CD4-positive, alpha-beta T cell (primary cell): ENCODE results near the gene RBBP9. TPM values are rescaled to one million over a fixed set of nuclear protein-coding genes. Genes with fewer than 3 reads are reported as not detected.

Source experiments
- ATAC-seq: fragments of 200-7000 bp; cut with Tn5 transposase; one replicate; pipeline ENCODE4 v1.10.0; 2022; ENCODE audit warnings: mild to moderate bottlenecking; ENCODE audit not compliant: poor library complexity
- CTCF ChIA-PET: fragments of 350-600 bp; sonication (Branson Sonifier 250); formaldehyde crosslinking; loops from one replicate; lab custom pipeline; 2021; ENCODE audit warnings: antibody characterized with exemption, inconsistent platforms; lab: Charles Lee
- POLR2A ChIA-PET: fragments of 350-600 bp; sonication (Branson Sonifier 250); formaldehyde crosslinking; loops from one replicate; lab custom pipeline; 2021; ENCODE audit warnings: antibody characterized with exemption, inconsistent platforms; lab: Charles Lee
- DNase-seq, 14 experiments: peaks; one replicate each; pipeline ENCODE4 v3.0.0-alpha.2; 2013 to 2020; ENCODE audit warnings: mixed read lengths in 2 of 14
- H3K27ac ChIP-seq, 2 donors: one replicate each; pipeline versions ENCODE4 v1.5.1 to v1.7.0; 2013; ENCODE audit warnings: low read length in 2 of 2, low read depth in 1 of 2, mild to moderate bottlenecking in 1 of 2
- H3K27me3 ChIP-seq, 2 experiments: 1 replicate in 1 of 2; 2 replicates in 1 of 2; pipeline versions ENCODE4 v1.6.1 to v1.7.0; 2013; ENCODE audit warnings: low read length in 2 of 2, control low read depth in 1 of 2, mild to moderate bottlenecking in 1 of 2, moderate library complexity in 1 of 2; ENCODE audit not compliant: insufficient read depth in 2 of 2, control insufficient read depth in 1 of 2
- H3K36me3 ChIP-seq: one replicate; pipeline ENCODE4 v1.6.1; 2013; ENCODE audit warnings: low read length, control low read depth; ENCODE audit not compliant: insufficient read depth
- H3K4me1 ChIP-seq: one replicate; pipeline ENCODE4 v1.6.1; 2013; ENCODE audit warnings: low read length, control low read depth; ENCODE audit not compliant: insufficient read depth
- H3K4me3 ChIP-seq: one replicate; pipeline ENCODE4 v1.5.1; 2013; ENCODE audit warnings: mild to moderate bottlenecking, low read length, moderate library complexity
- H3K9me3 ChIP-seq, 2 experiments: 1 replicate in 1 of 2; 2 replicates in 1 of 2; pipeline versions ENCODE4 v1.6.1 to v1.7.0; 2013; ENCODE audit warnings: low read length in 2 of 2, mild to moderate bottlenecking in 2 of 2, control low read depth in 1 of 2, moderate library complexity in 1 of 2; ENCODE audit not compliant: control insufficient read depth in 1 of 2, insufficient read depth in 1 of 2
- H3K27ac Mint-ChIP-seq: one replicate; pipeline ENCODE4 v1.8.0; 2020; ENCODE audit warnings: mixed read lengths
- H3K27me3 Mint-ChIP-seq: one replicate; pipeline ENCODE4 v1.8.0; 2021; ENCODE audit warnings: mixed read lengths
- H3K36me3 Mint-ChIP-seq: one replicate; pipeline ENCODE4 v1.8.0; 2021; ENCODE audit warnings: low read depth, mixed read lengths
- H3K4me1 Mint-ChIP-seq: one replicate; pipeline ENCODE4 v1.8.0; 2021; ENCODE audit warnings: low read depth, mixed read lengths
- H3K4me3 Mint-ChIP-seq: one replicate; pipeline ENCODE4 v1.8.0; 2020; ENCODE audit warnings: mild to moderate bottlenecking, mixed read lengths
- H3K9me3 Mint-ChIP-seq: one replicate; pipeline ENCODE4 v1.8.0; 2020; ENCODE audit warnings: mixed read lengths
- intact Hi-C, 2 experiments: fragments of 100-400 bp; cut with DNase I in 1 of 2; cut with micrococcal nuclease in 1 of 2; formaldehyde crosslinking; loops; one replicate each; pipeline versions ENCODE4 v1.15.1 to v1.9.0; 2023 to 2025; cut with DNase I, micrococcal nuclease
- total RNA-seq, 174 experiments: library from RNA in 2 of 174; stranded (reverse) in 2 of 174; gene quantifications; one replicate each; pipeline ENCODE4 v1.2.3 and lab custom pipeline; 2021 to 2026
- TF ChIP-seq, protein P1 (sequence below): fragments of 200-600 bp; IDR thresholded peaks from one replicate; pipeline ENCODE4 v1.8.0; 2022; ENCODE audit warnings: antibody characterized with exemption, mild to moderate bottlenecking

Gene RBBP9
- total RNA-seq, 2 experiments from 2014 or later = 1.6 to 2.1 TPM

- H3K4me1 ChIP-seq = peaks cover 10% of the 10 kb centered on the region
- H3K9me3 Mint-ChIP-seq = no peaks in the 10 kb centered on the region
- no peak for DNase-seq
- CTCF ChIA-PET = interaction anchor here (0.7 to 3.0 kb wide), 3 partner anchors 11 to 33 kb away, joined by 3 to 25 read pairs (median 3); partner anchors contain the start of gene SEC23B
- no peaks in the 10 kb centered on the region for H3K9me3 ChIP-seq
- no peaks in the 10 kb centered on the region for H3K27me3 Mint-ChIP-seq
- POLR2A ChIA-PET = interaction anchor here (0.8 to 3.8 kb wide), 4 partner anchors 9 to 71 kb away, joined by 3 to 134 read pairs (median 20); partner anchors contain the start of genes DZANK1, POLR3F and SEC23B
- peaks cover 20% of the 10 kb centered on the region for H3K4me1 Mint-ChIP-seq
- no peak overlapping the region for H3K27ac ChIP-seq
- ATAC-seq = no peak
- peak overlapping the region; percentile 80 for H3K27ac Mint-ChIP-seq
- peaks cover 8% of the 10 kb centered on the region for H3K36me3 ChIP-seq
- peaks cover 13% of the 10 kb centered on the region for H3K36me3 Mint-ChIP-seq
- intact Hi-C loops = loop anchor here (1.0 to 2.0 kb wide), 2 partner anchors 29 kb away; partner anchors contain the start of genes DZANK1 (in 2 of the 2) and POLR3F (in 2 of the 2)
- H3K4me3 ChIP-seq = peak overlapping the region; percentile 72
- peak overlapping the region; percentile 94 for H3K4me3 Mint-ChIP-seq
- H3K27me3 ChIP-seq = no peaks in the 10 kb centered on the region
- TF ChIP-seq, protein P1, sequence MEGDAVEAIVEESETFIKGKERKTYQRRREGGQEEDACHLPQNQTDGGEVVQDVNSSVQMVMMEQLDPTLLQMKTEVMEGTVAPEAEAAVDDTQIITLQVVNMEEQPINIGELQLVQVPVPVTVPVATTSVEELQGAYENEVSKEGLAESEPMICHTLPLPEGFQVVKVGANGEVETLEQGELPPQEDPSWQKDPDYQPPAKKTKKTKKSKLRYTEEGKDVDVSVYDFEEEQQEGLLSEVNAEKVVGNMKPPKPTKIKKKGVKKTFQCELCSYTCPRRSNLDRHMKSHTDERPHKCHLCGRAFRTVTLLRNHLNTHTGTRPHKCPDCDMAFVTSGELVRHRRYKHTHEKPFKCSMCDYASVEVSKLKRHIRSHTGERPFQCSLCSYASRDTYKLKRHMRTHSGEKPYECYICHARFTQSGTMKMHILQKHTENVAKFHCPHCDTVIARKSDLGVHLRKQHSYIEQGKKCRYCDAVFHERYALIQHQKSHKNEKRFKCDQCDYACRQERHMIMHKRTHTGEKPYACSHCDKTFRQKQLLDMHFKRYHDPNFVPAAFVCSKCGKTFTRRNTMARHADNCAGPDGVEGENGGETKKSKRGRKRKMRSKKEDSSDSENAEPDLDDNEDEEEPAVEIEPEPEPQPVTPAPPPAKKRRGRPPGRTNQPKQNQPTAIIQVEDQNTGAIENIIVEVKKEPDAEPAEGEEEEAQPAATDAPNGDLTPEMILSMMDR = no peak
These were observed 983 bp downstream of the RBBP9 start for GRCh38 chr20:18496042-18496441.

DNA sequence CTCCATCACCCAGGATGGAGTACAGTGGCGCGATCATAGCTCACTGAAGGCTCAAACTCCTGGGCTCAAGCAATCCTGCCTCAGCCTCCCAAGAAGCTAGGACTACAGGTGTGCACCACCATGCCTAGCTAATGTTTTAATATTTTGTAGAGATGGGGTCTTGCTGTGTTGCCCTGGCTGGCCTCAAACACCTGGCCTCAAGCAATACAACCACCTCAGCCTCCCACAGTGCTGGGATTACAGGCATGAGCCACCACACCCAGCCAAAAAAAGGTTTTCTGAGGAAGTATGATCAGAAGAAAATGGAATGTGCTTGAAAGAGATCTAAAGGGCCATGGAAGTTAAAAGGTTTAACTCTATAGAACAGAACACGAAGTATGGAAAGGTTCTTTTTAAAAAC is 8.7 kb downstream of the RBBP9 start:
- TF ChIP-seq, protein P1 = no peak
- no peak overlapping the region for H3K4me3 Mint-ChIP-seq
- ChIA-PET CTCF (interaction anchor here (1.2 kb wide), 1 partner anchor 19 kb away, joined by 3 read pairs; the partner anchor contains the start of gene SEC23B), POLR2A (interaction anchor here (1.3 kb wide), 1 partner anchor 19 kb away, joined by 3 read pairs; no protein-coding TSS in a partner anchor)
- no peaks in the 10 kb centered on the region for H3K9me3 ChIP-seq
- ATAC-seq (no peak), DNase-seq (no peak)
- H3K4me1 Mint-ChIP-seq = no peaks in the 10 kb centered on the region
- peaks cover 42% of the 10 kb centered on the region for H3K36me3 ChIP-seq
- no peak overlapping the region for H3K4me3 ChIP-seq
- H3K4me1 ChIP-seq = no peaks in the 10 kb centered on the region
- no peaks in the 10 kb centered on the region for H3K27me3 ChIP-seq
- peaks cover 80% of the 10 kb centered on the region for H3K36me3 Mint-ChIP-seq
- intact Hi-C loops = no loop called here
- no peak overlapping the region for H3K27ac Mint-ChIP-seq
- H3K27ac ChIP-seq = no peak overlapping the region
- no peaks in the 10 kb centered on the region for H3K27me3 Mint-ChIP-seq
- no peaks in the 10 kb centered on the region for H3K9me3 Mint-ChIP-seq

DNA sequence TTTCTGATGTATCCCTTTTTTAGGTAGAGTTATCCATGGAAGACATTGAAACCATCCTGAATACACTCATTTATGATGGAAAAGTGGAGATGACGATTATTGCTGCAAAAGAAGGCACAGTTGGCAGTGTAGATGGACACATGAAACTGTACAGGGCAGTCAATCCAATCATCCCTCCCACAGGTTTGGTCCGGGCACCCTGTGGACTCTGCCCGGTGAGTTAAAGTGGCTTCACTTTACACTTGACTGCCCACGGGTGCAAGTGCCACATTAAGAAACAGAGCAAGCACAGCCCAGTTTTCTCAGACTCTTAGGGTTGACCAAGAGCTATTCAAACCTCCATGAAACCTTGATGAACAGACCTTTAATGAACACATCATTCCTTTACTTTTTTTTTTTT is 15.4 kb downstream of the RBBP9 start:
- ChIA-PET CTCF (no interaction called here), POLR2A (no interaction called here)
- intact Hi-C loops = no loop called here
- no peaks in the 10 kb centered on the region for H3K9me3 ChIP-seq
- H3K36me3 Mint-ChIP-seq = peaks cover 95% of the 10 kb centered on the region
- ATAC-seq = no peak
- TF ChIP-seq, protein P1 = no peak
- H3K4me3 ChIP-seq = no peak overlapping the region
- H3K9me3 Mint-ChIP-seq = no peaks in the 10 kb centered on the region
- H3K4me3 Mint-ChIP-seq = no peak overlapping the region
- no peaks in the 10 kb centered on the region for H3K4me1 ChIP-seq
- H3K4me1 Mint-ChIP-seq = no peaks in the 10 kb centered on the region
- no peaks in the 10 kb centered on the region for H3K27me3 Mint-ChIP-seq
- DNase-seq = no peak
- no peak overlapping the region for H3K27ac ChIP-seq
- H3K27me3 ChIP-seq = no peaks in the 10 kb centered on the region
- peaks cover 48% of the 10 kb centered on the region for H3K36me3 ChIP-seq
- no peak overlapping the region for H3K27ac Mint-ChIP-seq
